Middle frontal gyrus (tissue), 1 donor: ENCODE results near the gene SCAI.
"Not testable (repeated sequence)": the region's sequence is repeated elsewhere in the genome, so short reads cannot be mapped to it uniquely, and the experiment has no call there.

Source experiments
- DNase-seq: peaks from one replicate; pipeline ENCODE4 v3.0.0-alpha.2; 2015; ENCODE audit warnings: low spot score; ENCODE audit errors: extremely low spot score

Gene SCAI

DNA sequence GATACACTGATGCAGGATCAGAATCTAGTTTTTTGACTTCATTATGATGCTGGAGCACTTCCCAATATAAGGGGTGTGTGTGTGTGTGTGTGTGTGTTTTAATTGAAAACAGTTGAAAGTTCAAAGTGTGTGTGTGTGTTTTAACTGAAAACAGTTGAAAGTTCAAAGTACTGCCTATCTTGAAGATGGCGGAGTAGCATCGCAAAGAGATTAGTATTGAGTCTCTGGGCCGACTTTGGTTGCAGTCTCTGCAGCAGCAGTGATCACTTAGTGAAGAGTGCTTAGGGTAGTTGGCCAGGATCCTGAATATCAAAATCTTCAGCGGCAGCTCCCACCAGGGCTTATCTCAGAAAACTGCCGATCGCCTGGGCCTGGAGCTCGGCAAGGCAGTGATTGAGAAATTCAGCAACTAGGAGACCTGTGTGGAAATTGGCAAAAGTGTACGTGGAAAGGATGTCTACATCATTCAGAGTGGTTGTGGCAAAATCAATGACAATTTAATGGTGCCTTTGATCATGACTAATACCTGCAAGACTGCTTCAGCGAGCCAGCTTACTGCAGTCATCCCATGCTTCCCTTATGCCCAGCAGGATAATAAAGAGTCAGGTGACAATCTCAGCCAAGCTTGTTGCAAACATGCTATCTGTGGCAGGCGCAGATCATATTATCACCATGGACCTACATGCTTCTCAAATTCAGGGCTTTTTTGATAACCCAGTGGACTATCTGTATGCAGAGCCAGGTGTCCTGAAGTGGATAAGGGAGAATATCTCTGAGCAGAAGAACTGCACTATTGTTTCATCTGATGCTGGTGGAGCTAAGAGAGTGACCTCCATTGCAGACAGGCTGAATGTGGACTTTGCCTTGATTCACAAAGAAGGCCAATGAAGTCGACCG is 7.3 kb upstream of the SCAI start:
- no peak for DNase-seq

DNA sequence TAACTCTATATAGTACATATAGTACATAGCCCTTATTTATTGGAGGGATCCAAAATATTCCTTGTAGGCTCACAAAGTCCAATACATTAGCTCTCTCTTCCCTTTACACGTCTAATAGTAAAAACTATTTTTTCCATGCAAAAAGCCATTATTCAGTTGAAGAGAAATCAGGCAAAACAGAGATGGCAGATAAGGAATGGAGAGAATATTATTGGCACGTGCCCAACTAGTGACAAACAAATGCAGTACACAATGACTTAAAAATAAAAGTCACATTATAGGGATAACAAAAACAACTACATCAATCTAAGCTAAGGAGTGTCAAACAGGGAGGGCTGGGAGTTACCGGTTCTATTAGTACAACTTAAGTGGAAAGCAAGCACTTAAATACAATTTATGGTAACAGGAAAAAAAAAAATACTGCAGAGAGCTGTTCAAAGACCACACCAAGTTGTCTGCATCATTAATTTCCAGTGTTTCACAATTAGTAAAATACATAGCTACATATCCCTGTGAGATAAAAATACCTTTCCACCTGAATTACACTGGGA is 4.1 kb upstream of the SCAI start:
- no peak for DNase-seq

DNA sequence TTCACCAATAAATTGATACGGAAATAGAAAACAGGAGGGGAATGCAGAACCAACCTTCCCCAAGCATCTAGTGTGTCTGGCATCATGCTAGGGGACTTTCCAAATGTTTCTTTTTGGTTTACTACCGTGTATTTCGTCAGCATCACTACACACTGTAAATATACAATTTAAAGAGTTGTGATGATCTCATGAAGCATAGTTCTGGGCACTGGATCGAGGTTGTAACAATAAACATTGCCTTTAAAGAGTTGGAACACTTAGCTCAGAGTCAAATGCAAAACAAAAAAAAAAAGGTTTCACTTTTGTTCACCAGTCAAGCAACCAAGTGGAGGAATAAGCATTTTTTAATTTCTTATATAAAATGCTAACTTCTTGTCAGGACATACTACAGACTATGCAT is 2.9 kb upstream of the SCAI start:
- DNase-seq: no peak

DNA sequence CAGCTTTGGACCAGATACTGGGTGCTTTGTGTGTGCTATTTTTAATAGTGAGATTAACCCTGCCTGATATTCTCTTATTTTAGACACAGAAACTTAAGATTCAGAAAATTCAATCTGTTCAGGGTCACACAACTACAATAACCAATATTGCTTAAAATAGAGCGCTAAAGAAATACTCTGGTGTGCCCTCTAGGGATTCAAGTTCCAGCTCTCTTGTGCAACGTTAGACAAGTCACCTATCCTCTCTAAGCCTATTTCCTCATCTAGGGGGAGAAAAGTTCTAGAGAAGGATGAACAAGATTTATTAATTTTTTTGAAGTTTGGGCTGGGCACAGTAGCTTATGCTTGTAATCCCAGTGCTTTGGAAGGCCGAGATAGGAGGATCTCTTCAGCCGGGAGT is 2.1 kb upstream of the SCAI start:
- DNase-seq: no peak

DNA sequence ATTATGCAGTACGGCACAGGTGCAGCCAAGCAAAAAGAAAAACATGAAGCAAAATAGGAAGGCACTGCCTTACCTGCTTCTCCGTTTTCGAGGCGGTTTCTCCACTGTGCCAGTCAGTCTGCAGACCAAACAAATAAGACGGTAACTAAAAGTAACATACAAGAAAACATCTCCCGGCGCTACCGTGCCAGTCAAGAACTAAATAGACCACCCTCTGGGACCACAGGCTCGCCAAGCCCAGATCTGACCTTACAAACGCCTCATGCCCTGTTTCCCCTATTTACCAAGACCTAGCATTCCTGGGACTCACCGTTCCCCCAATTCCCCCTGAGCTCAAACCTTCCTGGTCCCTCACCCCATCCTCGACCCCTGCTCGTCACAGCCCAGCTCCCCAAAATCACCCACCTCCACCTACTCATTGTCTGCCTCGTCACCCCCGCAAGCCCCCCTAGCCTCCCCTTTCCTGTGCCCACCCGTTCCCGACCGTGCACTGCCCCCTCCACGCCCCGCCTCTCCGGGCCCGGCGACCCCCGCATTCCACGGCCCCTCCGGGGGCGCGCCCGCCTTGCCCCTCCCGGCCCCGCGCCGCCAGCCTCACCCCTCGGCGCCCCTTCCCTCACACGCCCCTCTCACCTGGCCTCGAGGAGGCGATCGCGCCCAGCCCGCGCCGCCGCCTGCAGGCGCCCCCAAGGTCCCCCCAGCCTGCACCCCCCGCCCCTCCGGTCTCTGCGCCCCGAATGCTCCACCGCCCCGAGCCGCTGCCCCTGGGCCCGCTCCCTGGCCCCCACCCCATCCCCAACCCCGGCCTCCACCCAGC is 560 bp downstream of the SCAI start:
- DNase-seq: no peak

DNA sequence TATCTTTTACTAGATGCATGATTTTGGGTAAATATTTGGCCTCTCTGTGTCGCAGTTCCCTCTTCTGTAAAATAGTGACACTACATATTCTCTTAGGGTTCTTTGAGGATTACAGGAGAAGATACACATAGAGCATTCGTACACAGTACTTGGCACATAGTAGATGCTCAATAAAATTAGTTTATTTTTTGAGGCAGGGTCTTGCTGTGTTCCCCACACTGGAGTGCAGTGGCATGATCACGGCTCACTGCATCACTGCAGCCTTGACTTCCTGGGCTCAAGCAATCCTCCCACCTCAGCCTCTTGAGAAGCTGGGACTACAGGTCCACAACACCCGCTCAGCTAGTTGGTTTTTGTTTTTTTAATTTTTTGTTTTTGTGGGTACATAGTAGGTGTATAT is 1.6 kb downstream of the SCAI start:
- no peak for DNase-seq

DNA sequence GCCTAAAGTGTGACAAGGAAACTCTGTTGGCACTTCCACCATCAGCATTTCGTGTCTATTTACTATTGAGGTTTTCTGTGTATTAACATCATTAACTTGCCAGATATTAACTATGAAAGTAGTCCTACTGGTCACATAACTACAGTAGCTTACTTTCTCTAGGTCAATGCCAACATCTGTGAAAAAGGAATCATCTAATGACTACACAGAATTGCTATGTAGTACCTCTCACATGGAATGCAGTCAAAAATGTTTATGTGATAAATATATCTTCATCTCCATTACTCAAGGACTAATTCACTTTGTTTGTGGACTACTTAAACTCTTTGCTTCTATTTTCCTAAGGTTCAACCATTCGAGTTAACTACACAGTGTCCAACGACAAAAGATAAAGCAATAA is 2.1 kb downstream of the SCAI start:
- no peak for DNase-seq

DNA sequence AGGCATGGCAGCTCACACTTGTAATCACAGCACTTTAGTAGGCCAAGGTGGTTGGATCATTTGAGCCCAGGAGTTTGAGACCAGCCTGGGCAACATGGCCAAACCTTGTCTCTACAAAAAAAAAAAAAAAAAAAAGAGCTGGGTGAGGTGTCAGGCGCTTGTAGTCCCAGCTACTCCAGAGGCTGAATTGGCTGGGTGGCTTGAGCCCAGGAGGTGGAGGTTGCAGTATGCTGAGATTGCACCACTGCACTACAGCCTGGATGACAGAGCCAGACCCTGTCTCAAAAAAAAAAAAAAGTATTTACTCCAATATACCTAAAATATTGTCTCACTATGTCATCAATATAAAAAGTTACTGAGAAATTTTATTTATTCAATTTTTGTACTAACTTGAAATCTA is 2.8 kb downstream of the SCAI start:
- DNase-seq: no peak

DNA sequence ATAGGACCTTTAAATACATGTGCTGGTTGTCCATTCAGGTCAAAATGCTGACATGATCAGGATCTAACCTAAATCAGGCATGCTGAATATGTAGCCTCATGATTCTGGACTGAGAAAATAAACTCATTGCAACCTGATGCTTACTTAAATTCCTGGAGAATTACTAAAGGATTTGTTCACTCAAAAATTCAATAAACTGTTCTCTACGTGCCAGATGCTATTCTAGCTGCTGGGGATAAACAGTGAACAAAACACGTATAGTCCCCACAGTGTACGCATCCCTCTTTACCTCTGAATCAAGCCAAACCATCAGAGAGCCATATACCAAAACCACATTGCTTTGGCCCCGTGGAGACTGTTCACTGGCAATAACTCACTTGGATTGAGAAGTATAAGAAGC is 6.1 kb downstream of the SCAI start:
- no peak for DNase-seq

DNA sequence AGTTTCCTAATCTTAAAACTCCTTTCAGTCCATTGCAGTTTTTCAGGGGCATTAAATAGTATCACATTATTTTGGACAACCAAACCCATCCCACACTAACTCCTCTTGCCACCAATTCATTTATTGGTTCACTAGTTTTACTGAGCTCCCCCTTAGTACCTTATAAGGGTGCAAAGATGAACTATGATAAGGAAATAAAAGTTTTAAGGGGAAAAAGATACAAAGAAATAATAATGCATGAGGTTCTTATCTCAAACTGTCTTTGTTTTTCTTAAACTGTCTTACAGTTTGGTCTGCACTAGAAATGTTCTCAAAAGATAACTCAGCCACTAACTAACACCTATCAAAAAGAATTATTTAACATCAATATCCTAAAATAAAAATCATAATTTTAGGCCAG is 8.4 kb downstream of the SCAI start:
- DNase-seq: no peak

DNA sequence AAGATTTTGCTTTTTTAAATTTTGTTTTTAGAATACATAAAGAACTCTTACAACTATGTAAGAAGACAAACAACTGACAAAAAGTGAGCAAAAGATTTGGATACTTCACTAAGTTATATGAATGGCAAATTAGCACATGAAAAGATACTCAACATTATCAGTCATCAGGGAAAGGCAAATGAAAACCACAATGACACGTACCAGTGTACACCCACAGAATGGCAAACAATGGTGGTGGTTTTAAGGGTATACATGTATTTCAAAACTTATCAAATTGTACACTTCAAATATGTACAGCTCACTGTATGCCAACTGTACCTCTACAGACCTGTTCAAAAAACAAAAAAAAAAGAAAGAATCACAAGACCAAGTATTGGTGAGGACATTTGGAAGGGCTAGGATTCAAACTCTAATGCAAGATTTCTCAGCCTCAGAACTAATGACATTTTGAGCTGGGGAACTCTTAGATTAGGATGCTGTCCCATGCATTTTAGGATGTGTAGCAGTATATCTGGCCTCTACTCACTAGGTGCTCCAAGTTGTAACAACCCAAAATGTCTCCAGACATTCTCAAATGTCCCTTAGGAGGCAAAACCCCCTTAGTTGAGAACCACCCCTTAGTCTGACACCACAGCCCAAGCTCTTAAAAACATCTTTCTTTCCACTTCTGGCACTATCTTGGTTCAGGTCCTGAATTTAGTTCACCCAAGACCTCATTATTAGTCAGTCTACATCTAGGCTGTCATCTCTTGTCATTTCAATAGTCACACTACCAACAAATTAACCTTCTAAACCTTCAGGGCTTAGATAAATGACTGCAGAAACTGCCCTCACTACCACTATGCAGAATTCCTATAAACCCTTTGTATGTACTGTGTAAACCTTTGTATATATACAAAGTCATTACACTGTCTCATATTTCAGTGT is 9.7 kb downstream of the SCAI start:
- DNase-seq: no peak

DNA sequence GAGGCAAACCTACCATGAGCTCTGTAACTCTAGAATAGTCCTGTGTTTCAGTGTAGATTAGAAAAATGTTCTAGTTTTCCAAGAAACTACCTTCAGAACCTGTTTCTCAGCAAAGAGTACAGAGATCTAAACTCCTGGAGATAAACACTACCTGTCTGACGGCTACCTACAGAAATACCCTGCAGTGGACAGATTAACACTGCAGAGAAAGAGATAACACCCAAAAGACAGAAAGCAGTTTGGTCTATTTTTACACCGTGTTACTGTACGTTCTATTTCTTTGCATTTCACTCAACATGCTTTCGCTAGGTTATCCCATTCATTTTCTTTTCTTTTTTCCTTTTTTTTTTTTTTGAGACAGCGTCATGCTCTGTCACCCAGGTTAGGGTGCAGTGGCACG is 11.6 kb downstream of the SCAI start:
- no peak for DNase-seq

DNA sequence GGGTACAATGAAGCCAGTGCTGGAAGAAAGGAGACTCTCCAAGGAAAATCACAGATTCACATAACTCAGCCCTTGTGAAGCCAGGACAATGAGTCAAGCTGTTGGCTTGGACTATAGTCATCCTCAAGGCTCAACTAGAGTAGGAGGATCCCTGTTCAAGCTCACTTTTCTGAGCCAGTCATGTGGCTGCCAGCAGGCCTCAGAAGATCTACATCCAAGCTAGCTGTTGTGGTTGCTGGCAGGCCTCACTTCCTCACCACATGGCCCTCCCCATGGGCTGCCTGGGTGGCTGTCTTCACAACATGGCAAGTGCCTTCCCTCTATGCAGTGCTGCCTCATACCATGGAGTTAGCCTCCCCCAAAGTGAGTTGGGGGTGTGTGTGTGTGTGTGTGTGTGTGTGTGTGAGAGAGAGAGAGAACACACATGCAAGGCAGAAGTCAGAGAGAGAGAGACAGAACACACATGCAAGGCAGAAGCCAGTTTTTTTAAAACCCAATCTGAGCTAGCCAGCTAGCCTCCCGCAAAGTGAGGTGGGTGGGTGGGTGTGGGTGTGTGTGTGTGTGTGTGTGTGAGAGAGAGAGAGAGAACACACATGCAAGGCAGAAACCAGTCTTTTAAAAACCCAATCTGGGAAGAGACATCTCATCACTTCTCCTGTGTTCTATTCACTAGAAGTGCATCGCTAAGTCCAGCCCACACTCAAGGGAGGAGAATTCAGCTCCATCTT is 17.1 kb downstream of the SCAI start:
- peak; percentile 75 for DNase-seq

DNA sequence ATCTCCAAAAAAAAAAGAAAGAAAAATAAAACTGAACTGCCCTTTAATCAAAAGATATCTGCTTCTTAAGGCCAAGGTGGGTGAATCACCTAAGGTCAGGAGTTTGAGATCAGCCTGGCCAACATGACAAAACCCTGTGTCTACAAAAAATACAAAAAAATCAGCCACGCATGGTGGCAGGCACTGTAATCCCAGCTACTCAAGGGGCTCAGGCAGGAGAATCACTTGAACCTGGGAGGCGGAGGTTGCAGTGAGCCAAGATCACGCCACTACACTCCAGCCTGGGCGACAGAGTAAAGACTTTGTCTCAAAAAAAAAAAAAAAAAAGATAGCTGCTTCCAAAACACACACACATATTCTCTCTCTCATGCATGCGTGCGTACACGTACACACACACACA is 17.8 kb downstream of the SCAI start:
- DNase-seq: no peak

DNA sequence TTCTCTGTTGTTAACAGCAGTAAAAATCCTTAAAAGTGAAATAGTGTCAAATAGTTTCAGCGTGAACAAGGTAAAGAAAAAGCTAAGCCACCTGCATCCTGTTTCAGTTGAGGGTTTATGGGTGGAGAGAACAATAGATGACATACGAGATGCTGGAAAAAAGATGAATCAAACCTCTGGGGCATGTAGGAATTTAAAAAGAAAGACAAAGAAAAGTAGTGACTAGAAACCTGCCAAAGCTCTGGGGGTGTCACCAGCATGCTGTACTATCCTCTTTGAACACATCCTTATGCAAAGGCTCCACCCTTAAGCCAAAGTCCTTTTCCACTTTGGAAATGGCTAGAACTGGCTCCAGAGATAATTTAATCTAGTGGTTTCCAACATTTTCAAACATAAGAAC is 22.2 kb downstream of the SCAI start:
- DNase-seq: no peak

DNA sequence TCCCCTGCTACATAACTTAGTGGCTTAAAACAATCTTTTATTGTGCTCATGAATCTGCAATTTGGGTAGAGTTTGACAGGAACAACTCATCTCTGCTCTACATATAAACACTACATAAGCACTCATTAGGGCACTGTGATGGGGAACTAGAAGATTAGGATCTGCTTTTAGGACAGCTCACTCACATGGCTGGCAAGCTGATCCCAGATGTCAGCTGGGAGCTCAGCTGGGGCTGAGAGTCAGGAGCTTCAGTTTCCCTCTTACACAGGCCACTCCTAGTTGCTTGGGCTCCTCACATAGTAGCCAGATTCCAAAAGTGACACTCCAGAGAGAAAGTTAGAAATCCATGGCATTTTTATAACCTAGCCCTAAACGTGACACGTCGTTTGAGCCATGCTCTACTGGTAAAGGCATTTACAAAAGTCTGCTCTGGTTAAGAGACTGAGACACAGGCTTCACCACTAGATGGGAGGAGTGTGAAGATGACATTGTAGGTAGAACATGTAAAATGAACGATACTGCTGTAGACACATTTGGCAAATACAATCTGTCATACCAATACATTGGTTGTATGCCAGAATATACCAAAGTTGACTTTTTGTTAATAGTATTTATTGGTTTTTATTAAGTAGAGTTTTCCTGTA is 23.6 kb downstream of the SCAI start:
- no peak for DNase-seq

DNA sequence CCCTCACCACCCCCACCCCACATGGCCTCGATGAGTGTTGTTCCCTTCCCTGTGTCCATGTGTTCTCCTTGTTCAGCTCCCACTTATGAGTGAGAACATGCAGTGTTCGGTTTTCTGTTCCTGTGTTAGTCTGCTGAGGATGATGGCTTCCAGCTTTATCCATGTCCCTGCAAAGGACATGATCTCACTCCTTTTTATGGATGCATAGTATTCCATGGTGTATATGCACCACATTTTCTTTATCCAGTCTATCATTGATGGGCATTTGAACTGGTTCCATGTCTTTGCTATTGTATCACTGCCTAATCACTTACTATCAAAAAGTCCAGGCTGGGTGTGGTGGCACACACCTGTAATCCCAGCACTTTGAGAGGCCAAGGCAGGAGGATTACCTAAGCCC is 24.6 kb downstream of the SCAI start:
- not testable (repeated sequence) for DNase-seq

DNA sequence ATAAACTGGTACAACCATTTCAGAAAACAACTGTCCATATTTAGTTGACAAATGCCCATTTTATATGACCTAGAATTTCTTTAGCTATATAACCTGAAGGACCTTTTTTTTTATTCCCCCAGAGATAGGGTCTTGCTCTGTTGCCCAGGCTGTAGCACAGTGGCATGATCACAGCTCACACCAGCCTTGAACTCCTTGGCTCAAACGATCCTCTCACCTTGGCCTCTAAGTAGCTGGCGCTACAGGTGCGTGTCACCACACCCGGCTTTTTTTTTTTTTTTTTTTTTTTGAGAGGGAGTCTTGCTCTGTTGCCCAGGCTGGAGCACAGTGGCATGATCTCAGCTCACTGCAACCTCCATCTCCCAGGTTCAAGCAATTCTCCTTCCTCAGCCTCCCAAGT is 28.8 kb downstream of the SCAI start:
- DNase-seq: not testable (repeated sequence)

DNA sequence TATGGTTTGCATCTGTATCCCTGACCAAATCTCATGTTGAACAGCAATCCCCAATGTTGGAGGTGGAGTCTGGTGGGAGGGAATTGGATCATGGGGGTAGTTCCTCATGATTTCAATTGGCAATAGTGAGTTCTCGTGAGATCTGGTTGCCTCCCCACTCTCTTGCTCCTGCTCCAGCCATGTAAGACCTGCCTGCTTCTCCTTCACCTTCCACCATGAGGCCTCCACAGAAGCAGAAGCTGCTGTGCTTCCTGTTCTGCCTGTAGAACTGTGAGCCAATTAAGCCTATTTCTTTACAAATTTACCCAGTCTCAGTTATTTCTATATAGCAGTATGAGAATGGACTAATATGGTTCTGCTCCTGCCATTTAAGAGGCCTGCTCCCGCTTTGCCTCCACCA is 32.9 kb downstream of the SCAI start:
- DNase-seq: no peak

DNA sequence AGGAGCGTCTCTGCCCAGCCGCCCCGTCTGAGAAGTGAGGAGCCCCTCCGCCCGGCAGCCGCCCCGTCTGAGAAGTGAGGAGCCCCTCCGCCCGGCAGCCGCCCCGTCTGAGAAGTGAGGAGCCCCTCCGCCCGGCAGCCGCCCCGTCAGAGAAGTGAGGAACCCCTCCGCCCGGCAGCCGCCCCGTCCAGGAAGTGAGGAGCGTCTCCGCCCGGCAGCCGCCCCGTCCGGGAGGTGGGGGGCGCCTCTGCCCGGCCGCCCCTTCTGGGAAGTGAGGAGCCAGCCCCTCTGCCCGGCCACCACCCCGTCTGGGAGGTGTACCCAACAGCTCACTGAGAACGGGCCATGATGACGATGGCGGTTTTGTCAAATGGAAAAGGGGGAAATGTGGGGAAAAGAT is 34.8 kb downstream of the SCAI start:
- not testable (repeated sequence) for DNase-seq
